Measurements from ENCODE around the gene NUP42.

Gene NUP42

DNA sequence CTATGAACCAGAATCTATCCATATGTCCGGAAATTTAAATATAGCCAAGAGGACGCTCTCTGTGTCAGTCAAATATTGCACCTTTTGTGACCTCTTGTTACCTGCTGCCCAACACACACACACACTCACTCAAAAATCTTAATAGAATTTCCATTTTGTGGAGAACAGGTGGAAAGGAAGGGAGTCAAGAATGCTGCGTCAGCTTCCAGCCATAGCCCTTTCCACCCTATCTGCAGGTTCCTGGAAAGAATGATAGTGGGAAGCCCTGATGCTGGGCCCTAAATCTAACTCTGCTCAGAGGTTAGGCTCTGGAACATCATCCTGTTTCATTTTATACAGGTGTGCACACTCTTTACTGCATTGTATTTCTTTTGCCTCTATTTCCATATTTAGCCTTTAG, 55.2 kb downstream of the NUP42 start:
- no peak for DNase-seq

DNA sequence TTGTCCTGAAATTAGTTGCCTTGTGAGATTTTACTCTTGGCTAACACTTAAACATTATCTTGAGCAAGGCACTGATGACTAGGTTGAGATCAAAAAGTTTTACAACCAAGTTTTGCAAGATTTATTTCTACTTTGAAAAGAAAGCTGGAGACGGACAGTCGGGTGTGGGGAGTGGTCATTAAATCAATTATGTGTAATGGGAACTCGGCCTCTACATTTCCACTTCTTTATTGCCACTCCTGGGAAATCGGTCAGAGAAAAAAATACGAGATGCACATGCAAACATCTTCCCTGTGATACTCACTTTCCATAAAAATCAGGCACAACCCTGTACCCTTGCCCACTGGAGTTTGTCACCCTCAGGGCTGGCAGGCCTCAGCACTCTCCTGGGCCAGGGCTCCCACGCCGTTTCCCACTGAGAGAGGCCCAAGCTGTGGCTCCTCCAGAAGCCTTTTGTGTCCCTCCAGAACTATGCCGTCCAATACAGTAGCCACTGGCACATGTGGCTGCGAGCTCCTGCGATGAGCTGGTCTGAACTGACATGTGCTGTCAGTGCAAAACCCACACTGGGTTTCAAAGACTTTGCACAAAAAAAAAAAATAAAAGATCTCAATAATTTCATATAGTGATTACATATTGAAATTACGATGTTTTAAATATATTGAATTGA, 57.3 kb downstream of the NUP42 start:
- no peak for DNase-seq

DNA sequence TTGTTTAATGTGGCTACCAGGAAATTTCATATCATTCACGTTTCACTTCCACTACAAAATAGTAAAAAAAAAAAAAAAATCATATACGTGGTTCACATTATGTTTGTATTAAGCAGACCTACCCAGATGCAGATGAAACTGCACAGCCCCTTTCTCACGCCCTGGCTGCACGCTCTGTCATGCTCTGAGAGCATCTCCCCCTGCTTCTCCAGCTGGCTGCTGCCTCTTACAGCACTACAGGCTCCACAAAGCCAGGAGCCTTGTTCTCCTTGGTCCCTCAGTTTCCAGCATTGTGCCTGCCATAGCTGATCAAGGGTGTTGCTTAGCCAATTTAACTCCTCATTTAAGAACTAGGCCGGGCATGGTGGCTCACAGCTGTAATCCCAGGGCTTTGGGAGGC, 57.9 kb downstream of the NUP42 start:
- DNase-seq, result no peak

DNA sequence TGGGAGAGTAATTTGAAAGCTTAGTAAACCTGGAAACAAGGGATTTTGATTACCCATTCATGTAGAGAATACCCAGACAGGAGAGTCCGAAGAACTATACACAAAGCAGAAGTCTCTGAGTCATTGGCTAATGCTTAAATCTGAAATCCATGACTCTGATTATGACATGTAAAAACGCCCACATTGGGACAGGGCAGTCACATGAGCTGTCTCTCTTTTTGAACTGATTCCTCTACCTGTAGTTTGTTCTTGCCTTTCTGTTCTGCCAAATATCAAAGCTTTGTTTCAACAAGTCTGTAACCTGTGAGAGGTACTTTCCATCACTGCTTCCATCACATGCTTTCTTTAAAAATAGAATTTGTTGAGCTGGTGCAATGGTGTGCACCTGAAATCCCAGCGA, 60.5 kb downstream of the NUP42 start:
- no peak for DNase-seq

DNA sequence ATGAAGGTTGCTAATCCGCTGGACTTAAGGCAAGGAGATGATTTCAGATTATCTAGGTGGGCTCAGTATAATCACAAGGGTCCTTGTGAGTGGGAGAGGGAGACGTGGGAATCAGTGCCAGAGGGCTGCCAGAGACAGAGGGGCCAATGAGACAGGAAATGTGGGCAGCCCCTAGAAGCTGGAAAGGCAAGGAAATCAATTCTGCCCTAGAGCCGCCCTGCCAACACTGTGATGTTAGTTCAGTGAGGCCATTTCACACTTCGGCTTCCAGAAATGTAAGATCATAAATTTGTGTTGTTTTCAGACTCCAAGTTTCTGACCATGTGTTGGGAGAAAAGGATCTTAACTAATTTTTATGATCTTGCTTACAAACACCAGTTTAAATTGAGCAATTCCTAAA, 61.1 kb downstream of the NUP42 start:
- DNase-seq, result no peak

DNA sequence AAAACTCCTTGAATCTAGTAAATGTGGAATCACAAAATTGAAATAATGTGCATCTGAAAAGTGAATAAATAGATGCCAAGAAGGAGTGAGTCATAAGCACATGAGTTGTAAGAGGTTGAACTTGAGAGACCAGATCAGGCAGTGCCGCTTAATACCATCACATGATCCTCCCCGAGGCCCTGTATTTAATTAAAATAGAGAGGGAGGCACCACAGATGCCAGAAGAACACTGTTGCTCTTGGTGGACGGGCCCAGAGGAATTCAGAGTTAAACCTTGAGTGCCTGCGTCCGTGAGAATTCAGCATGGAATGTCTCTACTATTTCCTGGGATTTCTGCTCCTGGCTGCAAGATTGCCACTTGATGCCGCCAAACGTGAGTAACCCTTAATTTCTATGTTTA, 64.7 kb downstream of the NUP42 start, which contains the start of gene GPNMB:
GPNMB (plus strand) TSS at position 221 of the 400 bp plus-strand sequence; CDS start at position 304, 83 bp downstream.
- no peak for DNase-seq

DNA sequence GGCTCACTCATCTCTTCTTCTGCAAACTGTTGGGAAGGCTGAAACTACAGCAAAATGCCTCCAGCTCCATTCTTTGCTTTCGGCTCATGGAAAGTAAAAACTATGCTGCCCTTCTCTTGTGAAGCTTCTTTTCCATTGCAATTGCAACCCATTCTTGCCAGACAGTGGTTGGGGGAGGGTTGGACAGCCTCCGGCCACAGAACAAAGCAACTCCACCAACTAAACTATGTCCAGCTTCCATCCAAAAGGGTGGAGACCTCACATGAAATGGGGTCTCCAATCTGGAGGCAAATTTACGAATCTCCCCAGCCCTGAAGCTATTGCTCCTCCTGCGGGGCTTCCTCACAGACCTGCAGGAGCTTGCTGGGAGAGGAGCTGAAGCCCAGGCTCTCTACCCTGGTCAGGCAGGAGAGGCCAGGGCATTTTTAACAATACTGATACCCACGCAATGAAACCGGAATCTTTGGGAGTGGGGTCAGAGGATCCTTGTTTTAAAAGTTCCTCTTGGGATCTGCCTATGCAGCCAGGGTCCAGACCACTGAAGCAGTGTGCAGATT, 65.3 kb downstream of the NUP42 start:
- DNase-seq, result no peak

DNA sequence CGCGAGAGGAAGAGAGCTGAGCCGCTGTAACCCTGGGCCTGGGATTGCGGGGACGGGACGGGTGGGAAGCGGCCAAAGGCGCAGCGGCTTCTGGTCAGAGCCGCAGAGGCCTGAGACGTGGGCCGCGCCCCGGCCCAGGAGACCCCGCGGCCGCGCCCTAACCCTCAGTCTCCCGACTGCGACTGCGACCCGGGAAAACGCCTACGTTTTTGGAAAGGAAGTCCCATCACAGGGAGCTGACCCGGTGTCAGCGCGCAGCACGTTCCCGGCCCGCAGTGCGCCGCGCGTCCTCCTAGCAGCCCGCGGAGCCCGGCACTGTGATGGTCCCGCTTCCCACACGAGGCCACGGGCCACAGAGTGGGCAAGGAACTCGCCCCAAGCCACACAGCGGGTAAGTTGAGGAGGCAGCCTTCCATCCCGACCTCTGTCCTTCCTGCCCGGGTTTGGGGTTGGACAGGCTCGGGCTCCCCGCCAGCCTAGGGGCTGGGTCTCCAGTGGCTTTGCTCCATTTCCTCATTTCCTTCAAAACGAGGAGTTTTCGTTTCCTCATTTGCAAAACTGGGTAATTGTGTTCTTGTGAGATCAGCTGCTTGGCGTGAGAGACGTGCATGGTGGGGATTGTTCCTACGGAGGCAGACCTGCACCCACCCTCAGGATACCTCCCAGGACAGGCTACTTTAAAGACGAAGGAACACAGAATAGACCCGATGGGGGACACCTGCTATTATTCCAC, 65.9 kb downstream of the NUP42 start:
- no peak for DNase-seq

DNA sequence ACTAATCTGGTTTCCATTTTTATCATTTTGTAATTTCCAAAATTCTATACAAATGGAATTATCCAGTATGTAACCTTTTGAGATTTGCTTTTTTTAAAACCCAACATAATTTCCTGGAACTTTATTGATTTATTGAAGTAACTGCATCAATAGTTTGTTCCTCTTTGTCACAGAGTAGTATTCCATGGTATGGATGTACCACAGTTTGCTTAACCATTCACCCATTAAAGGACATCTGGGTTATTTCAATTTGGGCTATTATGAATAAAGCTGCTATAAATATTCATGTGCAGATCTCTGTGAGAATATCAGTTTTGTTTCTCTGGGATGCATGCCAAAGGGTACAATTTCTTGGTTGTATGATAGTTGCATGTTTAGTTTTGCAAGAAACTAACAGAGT, 67.6 kb downstream of the NUP42 start:
- DNase-seq, result no peak
